Astrocyte of the spinal cord (primary cell): ENCODE measurements around the gene OSGEP.

ENCODE experiments used
- DNase-seq: peaks from one replicate; pipeline ENCODE4 v3.0.0; 2011; ENCODE audit warnings: low read depth, low spot score
- H3K4me3 ChIP-seq: 2 replicates; pipeline ENCODE4 v1.5.1; 2011; ENCODE audit warnings: low read depth, mild to moderate bottlenecking, low read length, moderate library complexity
- in situ Hi-C: cut with HindIII; loops from 2 replicates; pipeline ENCODE4 v1.10.0; 2017; ENCODE audit warnings: low sequenced_read_pairs
- TF ChIP-seq, protein P1 (sequence below): IDR thresholded peaks from 2 replicates; pipeline ENCODE4 v1.5.1; 2012; ENCODE audit warnings: low read depth, mild to moderate bottlenecking, low read length, inconsistent platforms

The OSGEP gene

DNA sequence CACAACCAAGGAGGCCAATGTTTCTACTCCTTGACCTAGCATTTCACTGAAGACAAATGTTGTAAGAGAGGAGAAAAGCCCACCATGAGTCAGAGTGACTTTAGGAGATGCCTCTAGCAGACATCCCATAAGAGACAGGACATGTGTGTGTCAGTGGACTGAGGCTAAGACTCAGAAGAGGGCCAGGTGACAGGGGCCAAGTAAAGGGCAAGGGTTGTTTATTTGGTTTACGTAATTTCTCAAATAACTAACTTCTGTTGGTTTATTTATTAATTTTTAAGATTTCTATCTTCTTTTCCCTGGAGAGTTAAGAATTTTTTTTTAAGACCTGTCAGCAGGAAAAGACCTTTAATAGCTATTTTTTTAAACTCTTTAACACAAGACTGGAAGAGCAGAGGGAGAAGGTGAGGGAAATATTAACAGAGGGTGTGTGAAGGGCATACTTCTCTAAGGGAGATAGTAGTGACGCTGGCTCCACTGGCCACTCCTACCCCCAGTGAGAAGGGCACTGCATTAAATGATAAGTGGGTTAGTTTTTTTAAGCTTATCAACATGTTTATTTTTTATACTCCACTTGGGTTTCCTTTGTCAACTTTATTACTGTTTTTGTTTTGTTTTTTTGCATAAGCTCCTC is 18.0 kb upstream of the OSGEP start:
- H3K4me3 ChIP-seq = no peak overlapping the region
- TF ChIP-seq, protein P1, sequence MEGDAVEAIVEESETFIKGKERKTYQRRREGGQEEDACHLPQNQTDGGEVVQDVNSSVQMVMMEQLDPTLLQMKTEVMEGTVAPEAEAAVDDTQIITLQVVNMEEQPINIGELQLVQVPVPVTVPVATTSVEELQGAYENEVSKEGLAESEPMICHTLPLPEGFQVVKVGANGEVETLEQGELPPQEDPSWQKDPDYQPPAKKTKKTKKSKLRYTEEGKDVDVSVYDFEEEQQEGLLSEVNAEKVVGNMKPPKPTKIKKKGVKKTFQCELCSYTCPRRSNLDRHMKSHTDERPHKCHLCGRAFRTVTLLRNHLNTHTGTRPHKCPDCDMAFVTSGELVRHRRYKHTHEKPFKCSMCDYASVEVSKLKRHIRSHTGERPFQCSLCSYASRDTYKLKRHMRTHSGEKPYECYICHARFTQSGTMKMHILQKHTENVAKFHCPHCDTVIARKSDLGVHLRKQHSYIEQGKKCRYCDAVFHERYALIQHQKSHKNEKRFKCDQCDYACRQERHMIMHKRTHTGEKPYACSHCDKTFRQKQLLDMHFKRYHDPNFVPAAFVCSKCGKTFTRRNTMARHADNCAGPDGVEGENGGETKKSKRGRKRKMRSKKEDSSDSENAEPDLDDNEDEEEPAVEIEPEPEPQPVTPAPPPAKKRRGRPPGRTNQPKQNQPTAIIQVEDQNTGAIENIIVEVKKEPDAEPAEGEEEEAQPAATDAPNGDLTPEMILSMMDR = no peak
- no peak for DNase-seq
- in situ Hi-C loops = no loop called here

DNA sequence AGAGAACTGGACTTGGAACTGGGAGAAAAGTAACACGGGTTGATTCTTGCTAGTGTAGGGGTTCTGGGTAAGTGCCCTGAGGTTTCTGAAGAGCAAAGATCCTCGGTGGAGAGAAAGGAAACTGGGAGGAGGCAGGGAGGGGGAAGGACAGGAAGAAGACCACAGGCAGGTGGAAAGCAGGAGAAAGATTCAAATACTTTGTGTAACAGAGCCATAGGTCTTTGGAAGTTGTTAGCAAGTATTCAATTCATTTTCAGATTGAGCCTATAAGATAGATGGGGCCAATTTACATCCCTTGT is 15.9 kb upstream of the OSGEP start:
- in situ Hi-C loops = no loop called here
- TF ChIP-seq, protein P1 = no peak
- H3K4me3 ChIP-seq = peak overlapping the region; percentile 75
- DNase-seq = no peak

DNA sequence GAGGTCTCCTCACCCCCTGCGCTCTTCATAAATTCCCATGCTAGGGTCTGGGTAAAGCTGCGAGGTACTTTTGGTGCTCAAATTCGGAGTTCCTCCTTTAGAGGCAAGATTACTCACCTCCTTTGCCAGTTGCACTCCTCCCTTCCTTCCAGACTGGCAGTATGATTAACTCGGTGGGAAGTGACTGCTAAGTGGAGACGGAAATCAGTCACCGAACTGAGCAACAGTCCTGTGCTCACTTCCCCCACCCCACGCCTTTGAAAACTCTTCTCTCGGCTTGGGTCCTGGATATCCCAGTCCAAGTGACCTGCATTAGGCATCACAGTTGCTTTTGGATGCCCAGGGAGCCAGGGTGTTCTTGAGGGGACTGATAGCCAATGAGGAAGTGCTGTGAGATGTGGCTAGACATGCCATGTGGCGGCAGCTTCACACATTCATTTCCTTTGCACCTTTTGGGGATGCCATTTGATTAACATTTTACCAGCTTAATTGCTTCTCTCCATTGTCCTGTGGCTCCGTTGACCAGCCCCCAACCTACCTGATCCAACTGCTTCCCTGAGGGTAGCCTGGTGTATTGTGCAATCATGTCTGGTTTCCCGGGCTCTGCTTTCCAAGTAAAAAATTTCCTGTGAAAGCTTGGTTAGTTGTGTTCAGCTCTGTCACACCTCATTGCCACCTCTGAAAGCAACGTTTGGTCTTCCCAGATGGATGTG is 15.4 kb upstream of the OSGEP start:
- in situ Hi-C loops = no loop called here
- peak overlapping the region; percentile 75 for H3K4me3 ChIP-seq
- DNase-seq = peak; percentile 28
- TF ChIP-seq, protein P1 = no peak

DNA sequence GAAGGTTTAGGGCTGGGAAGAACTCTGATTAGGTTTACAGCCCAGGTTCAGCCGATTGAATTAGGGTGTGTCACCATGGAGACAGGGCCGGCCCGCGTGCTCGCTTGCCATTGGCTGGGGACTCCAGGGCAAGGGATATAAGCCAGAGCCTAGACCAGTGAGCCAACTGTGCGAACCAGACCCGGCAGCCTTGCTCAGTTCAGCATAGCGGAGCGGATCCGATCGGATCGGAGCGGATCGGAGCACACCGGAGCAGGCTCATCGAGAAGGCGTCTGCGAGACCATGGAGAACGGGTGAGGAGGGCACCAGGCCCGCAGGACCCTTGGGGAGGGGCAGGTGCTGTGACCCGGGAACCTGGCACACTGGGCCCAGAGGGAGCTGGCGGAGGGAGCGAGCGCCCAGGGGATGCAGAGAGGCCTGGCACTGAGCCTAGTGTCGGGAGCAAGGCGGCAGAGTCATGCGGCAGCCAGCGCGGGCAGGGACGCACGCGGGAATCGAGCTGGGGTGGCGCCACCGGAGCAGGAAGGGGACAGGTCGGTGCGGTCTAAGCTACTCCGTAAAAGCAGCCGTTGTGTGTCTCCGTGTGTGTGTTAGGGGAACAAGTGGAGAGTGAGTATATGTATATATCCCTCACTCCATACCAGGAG is 14.8 kb upstream of the OSGEP start, which contains the start of gene PNP:
Gene PNP (plus strand): TSS at position 165 of the 648 bp plus-strand sequence. CDS start 119 bp downstream, at position 284.
- TF ChIP-seq, protein P1 = no peak
- in situ Hi-C loops = no loop called here
- peak; percentile 82 for DNase-seq

DNA sequence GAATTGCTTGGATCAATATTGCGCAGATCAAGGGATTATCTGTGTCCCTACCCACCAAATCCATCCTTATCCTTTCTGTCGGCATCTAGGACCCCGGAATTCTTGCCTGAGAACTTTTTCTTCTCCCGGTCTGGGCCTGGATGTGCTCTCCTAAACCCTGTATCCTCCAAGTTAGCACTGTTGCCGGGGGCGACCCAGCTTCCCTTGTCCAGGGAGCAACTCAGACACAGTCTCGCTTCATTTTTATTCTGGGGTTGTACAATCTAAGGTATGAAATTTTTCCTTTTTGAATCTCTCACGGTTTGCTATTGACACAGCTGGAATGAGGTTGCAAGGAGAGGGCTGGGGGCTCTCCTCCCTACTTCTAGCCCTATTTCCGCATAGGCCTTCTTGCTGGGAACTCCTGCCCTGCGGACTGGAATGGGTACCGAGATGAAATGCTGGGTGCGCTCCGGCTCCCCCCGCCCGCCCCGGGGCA is 14.2 kb upstream of the OSGEP start:
- peak overlapping the region; percentile 75 for H3K4me3 ChIP-seq
- TF ChIP-seq, protein P1 = no peak
- in situ Hi-C loops = no loop called here
- no peak for DNase-seq

More for the DNA sequence above, 14.8 kb upstream of the OSGEP start, which contains the start of gene PNP:
- peak within 1 kb of the TSS; percentile 75 for H3K4me3 ChIP-seq

DNA sequence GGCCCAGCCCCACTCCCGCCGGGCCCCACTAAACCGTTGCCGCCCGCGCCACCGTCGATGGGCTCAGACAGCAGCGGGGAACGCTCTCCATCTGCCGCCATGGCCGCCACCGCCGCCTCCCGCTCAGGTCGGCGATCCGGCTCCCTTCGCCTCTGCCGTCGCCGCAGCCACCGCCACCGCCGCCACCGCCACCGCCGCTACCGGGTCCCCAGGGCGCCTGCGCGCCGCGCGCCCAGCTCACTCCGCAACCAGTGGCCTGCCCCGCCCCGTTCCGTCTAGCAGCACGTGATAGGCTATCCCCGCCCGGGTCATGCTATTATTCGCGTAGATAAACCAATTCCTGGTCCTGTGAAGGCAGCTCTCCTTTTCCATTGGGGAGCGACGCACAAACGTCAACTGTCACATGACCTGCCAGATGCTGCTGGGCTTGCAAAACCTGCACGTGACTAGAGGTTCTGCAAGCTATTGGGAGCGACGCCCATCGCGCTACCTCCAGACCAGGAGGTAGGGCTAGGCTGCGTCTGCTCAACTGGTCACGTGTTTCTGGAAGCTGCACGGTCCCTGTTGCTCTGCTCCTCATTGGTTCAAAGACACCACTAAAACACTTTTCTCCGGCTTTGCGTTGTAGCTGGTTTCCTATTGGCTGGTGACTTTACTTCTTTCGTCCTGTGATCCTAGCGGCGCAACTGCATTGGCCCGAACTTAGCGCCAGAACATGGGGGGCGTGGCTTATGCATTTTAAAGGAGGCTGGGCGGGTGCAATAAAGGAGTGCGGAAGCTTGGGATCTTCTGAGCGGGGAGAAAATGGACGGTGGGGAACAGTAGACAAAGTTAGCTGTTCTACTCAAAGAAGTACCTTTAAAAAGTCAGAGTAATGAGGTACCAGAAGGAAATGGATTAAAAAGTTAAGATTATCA is 6.9 kb upstream of the OSGEP start, which contains the start of gene PIP4P1:
Gene PIP4P1 (minus strand): TSS at position 210 of the 917 bp plus-strand sequence. CDS start 109 bp downstream, at position 101.
- DNase-seq = peak; percentile 100
- TF ChIP-seq, protein P1 = no peak
- H3K4me3 ChIP-seq = peak within 1 kb of the TSS; percentile 92
- in situ Hi-C loops = no loop called here
